ENCODE data around the gene EPHB4. TPM values are rescaled to one million over a fixed set of nuclear protein-coding genes. Genes with fewer than 3 reads are reported as not detected.

EPHB4 gene
- total and polyA plus RNA-seq, 2 experiments from 2014 or later = 23.3 to 164 TPM

GRCh38 chr7:100823534-100823933 is 3.8 kb downstream of the EPHB4 start:
- TF ChIP-seq ETS1 (IDR thresholded peaks at IDR 0.05) (no peak), EZH2 (IDR thresholded peaks at IDR 0.05; ENCODE audit: low read depth, unreplicated experiment) (no peak), JUNB (IDR thresholded peaks at IDR 0.05; ENCODE audit: unreplicated experiment) (no peak), POLR2AphosphoS5 (IDR thresholded peaks at IDR 0.05; ENCODE audit: low read depth) (no peak), ZNF462 (CRISPR knock-in tag; IDR thresholded peaks at IDR 0.05) (no peak), EZH2phosphoT487 (IDR thresholded peaks at IDR 0.05; ENCODE audit: unreplicated experiment) (no peak), STAT1 (IDR thresholded peaks at IDR 0.05; ENCODE audit: unreplicated experiment) (no peak), ZNF331 (CRISPR knock-in tag; IDR thresholded peaks at IDR 0.05; ENCODE audit: low read depth) (no peak), REST (IDR thresholded peaks at IDR 0.05; ENCODE audit: unreplicated experiment) (no peak), CREB1 (CRISPR knock-in tag; IDR thresholded peaks at IDR 0.05; ENCODE audit: low read depth) (no peak), ZNF114 (CRISPR knock-in tag; IDR thresholded peaks at IDR 0.05) (no peak), NANOG (IDR thresholded peaks at IDR 0.05; ENCODE audit: borderline replicate concordance) (no peak), CTCF (conservative IDR thresholded peaks at IDR 0.05; ENCODE audit: low read depth in 2 of 2) (no peak)
- Histone ChIP-seq H4K20me1 (replicated peaks; ENCODE audit: insufficient read depth) (peaks cover 30% of the 10 kb centered on the region), H3K4me3 (no peak overlapping the region), H3K27ac (ENCODE audit: low read depth) (no peak overlapping the region; the same call in 1 of the 2 replicates), H3K9me2 (ENCODE audit: insufficient read depth) (no peaks in the 10 kb centered on the region), H3F3A (replicated peaks; ENCODE audit: low read depth) (peaks cover 9% of the 10 kb centered on the region; the same call in 1 of the 2 replicates), H3K36me3 (ENCODE audit: insufficient read depth) (peaks cover 38% of the 10 kb centered on the region), H3K4me1 (ENCODE audit: insufficient read depth) (peaks cover 7% of the 10 kb centered on the region; the same call in 1 of the 2 replicates), H3K79me2 (replicated peaks; ENCODE audit: insufficient read depth) (peaks cover 43% of the 10 kb centered on the region), H3K27me3 (ENCODE audit: insufficient read depth) (no peaks in the 10 kb centered on the region), H3K4me2 (no peak overlapping the region), H2AFZ (no peak overlapping the region)
- peaks cover 17% of the 10 kb centered on the region for H3K4me1 Mint-ChIP-seq
- peaks cover 21% of the 10 kb centered on the region for H3K27me3 Mint-ChIP-seq (ENCODE audit: insufficient read depth, low read depth, poor library complexity)
- no peak for DNase-seq (ENCODE audit: low spot score)
- no peak for ATAC-seq
- H3K36me3 Mint-ChIP-seq (ENCODE audit: low read depth) = peaks cover 75% of the 10 kb centered on the region
- no peak overlapping the region for H3K4me3 Mint-ChIP-seq
- H3K27ac Mint-ChIP-seq = no peak overlapping the region
- no peaks in the 10 kb centered on the region for H3K9me3 Mint-ChIP-seq

All from GM23338 (cell line).